ENCODE results near the gene VIPR2.
"Not testable (repeated sequence)": the region's sequence is repeated elsewhere in the genome, so short reads cannot be mapped to it uniquely, and the experiment has no call there.

Gene VIPR2

GRCh38 chr7:158982080-158982479 lies 162.6 kb downstream of the VIPR2 start:
- not testable (repeated sequence) for H2BK5ac ChIP-seq (ENCODE audit: low read depth, low read length, poor library complexity); H3K4ac ChIP-seq (ENCODE audit: low read depth, low read length); H3K18ac ChIP-seq (ENCODE audit: low read length); H2AFZ ChIP-seq (ENCODE audit: insufficient read depth, low read length, poor library complexity); H4K91ac ChIP-seq (ENCODE audit: low read depth, low read length); H3K23ac ChIP-seq (ENCODE audit: low read length); H2AK5ac ChIP-seq (ENCODE audit: low read length); DNase-seq; H3K9ac ChIP-seq (ENCODE audit: low read length); H4K8ac ChIP-seq (ENCODE audit: low read depth, low read length); H2BK12ac ChIP-seq (ENCODE audit: low read length); H2BK120ac ChIP-seq (ENCODE audit: insufficient read depth, low read length, poor library complexity); H3K4me3 ChIP-seq (ENCODE audit: low read depth, low read length); H3K79me2 ChIP-seq (ENCODE audit: control insufficient read depth, insufficient read depth, low read length, poor library complexity); H3K4me1 ChIP-seq (ENCODE audit: control insufficient read depth in 1 of 2, insufficient read depth in 2 of 2, low read length in 2 of 2); H3K27ac ChIP-seq (ENCODE audit: low read depth, low read length); H4K12ac ChIP-seq (ENCODE audit: low read depth, low read length); H3K79me1 ChIP-seq (ENCODE audit: low read length); H3K4me2 ChIP-seq (ENCODE audit: low read length); H3K27me3 ChIP-seq (ENCODE audit: insufficient read depth, low read length); H3K14ac ChIP-seq (ENCODE audit: low read length); H3K36me3 ChIP-seq (ENCODE audit: control insufficient read depth in 1 of 2, insufficient read depth in 2 of 2, low read length in 2 of 2)
- WGBS (ENCODE audit: extremely low coverage, insufficient coverage, insufficient read length), result no CpG with 5 or more reads among the region's 15 CpGs
- peaks cover 37% of the 10 kb centered on the region for H3K9me3 ChIP-seq (ENCODE audit: insufficient read depth, low read depth, low read length)

- no peak overlapping the region for H2BK120ac ChIP-seq (ENCODE audit: insufficient read depth, low read length, poor library complexity)
- no peak overlapping the region for H2AFZ ChIP-seq (ENCODE audit: insufficient read depth, low read length, poor library complexity)
- H3K27me3 ChIP-seq (ENCODE audit: insufficient read depth, low read length), result no peaks in the 10 kb centered on the region
- no peak for DNase-seq
- no peak overlapping the region for H3K4ac ChIP-seq (ENCODE audit: low read depth, low read length)
- H3K79me1 ChIP-seq (ENCODE audit: low read length), result no peaks in the 10 kb centered on the region
- no peak overlapping the region for H4K91ac ChIP-seq (ENCODE audit: low read depth, low read length)
- H3K14ac ChIP-seq (ENCODE audit: low read length), result no peak overlapping the region
- no peak overlapping the region for H4K8ac ChIP-seq (ENCODE audit: low read depth, low read length)
- no peak overlapping the region for H3K9ac ChIP-seq (ENCODE audit: low read length)
- no peak overlapping the region for H3K27ac ChIP-seq (ENCODE audit: low read depth, low read length)
- peaks cover 30% of the 10 kb centered on the region for H3K9me3 ChIP-seq (ENCODE audit: insufficient read depth, low read depth, low read length)
- no peak overlapping the region for H3K23ac ChIP-seq (ENCODE audit: low read length)
- H3K4me2 ChIP-seq (ENCODE audit: low read length), result no peak overlapping the region
- no peak overlapping the region for H2BK12ac ChIP-seq (ENCODE audit: low read length)
- H3K79me2 ChIP-seq (ENCODE audit: control insufficient read depth, insufficient read depth, low read length, poor library complexity), result no peaks in the 10 kb centered on the region
- no peak overlapping the region for H3K4me3 ChIP-seq (ENCODE audit: low read depth, low read length)
- H2BK5ac ChIP-seq (ENCODE audit: low read depth, low read length, poor library complexity), result no peak overlapping the region
- no peak overlapping the region for H3K18ac ChIP-seq (ENCODE audit: low read length)
- no peaks in the 10 kb centered on the region for H3K36me3 ChIP-seq (ENCODE audit: control insufficient read depth in 1 of 2, insufficient read depth in 2 of 2, low read length in 2 of 2)
- peaks cover 0 to 4% of the 10 kb centered on the region in 2 experiments for H3K4me1 ChIP-seq (ENCODE audit: control insufficient read depth in 1 of 2, insufficient read depth in 2 of 2, low read length in 2 of 2)
- H2AK5ac ChIP-seq (ENCODE audit: low read length), result no peak overlapping the region
- no CpG with 5 or more reads among the region's 22 CpGs for WGBS (ENCODE audit: extremely low coverage, insufficient coverage, insufficient read length)
- H4K12ac ChIP-seq (ENCODE audit: low read depth, low read length), result no peak overlapping the region
Observed at GRCh38 chr7:158979635-158980351, 164.9 kb downstream of the VIPR2 start.

GRCh38 chr7:158979023-158979529 lies 165.6 kb downstream of the VIPR2 start:
- Histone ChIP-seq H3K36me3 (ENCODE audit: control insufficient read depth in 1 of 2, insufficient read depth in 2 of 2, low read length in 2 of 2) (no peaks in the 10 kb centered on the region), H3K14ac (ENCODE audit: low read length) (no peak overlapping the region), H4K8ac (ENCODE audit: low read depth, low read length) (no peak overlapping the region), H3K18ac (ENCODE audit: low read length) (no peak overlapping the region), H4K12ac (ENCODE audit: low read depth, low read length) (no peak overlapping the region), H3K4me3 (ENCODE audit: low read depth, low read length) (no peak overlapping the region), H3K4me2 (ENCODE audit: low read length) (no peak overlapping the region), H2BK12ac (ENCODE audit: low read length) (no peak overlapping the region), H2BK120ac (ENCODE audit: insufficient read depth, low read length, poor library complexity) (no peak overlapping the region), H2AK5ac (ENCODE audit: low read length) (no peak overlapping the region), H3K9me3 (ENCODE audit: insufficient read depth, low read depth, low read length) (peaks cover 30% of the 10 kb centered on the region), H3K23ac (ENCODE audit: low read length) (no peak overlapping the region), H2AFZ (ENCODE audit: insufficient read depth, low read length, poor library complexity) (no peak overlapping the region), H3K79me2 (ENCODE audit: control insufficient read depth, insufficient read depth, low read length, poor library complexity) (no peaks in the 10 kb centered on the region), H3K27me3 (ENCODE audit: insufficient read depth, low read length) (no peaks in the 10 kb centered on the region), H3K9ac (ENCODE audit: low read length) (no peak overlapping the region), H2BK5ac (ENCODE audit: low read depth, low read length, poor library complexity) (no peak overlapping the region), H3K4me1 (ENCODE audit: control insufficient read depth in 1 of 2, insufficient read depth in 2 of 2, low read length in 2 of 2) (peaks cover 0 to 4% of the 10 kb centered on the region in 2 experiments), H4K91ac (ENCODE audit: low read depth, low read length) (no peak overlapping the region), H3K27ac (ENCODE audit: low read depth, low read length) (no peak overlapping the region), H3K79me1 (ENCODE audit: low read length) (no peaks in the 10 kb centered on the region), H3K4ac (ENCODE audit: low read depth, low read length) (no peak overlapping the region)
- no peak for DNase-seq
- no CpG with 5 or more reads among the region's 18 CpGs for WGBS (ENCODE audit: extremely low coverage, insufficient coverage, insufficient read length)

All from trophoblast cell (in vitro differentiated cells and primary cell).